ENCODE results near the gene DTX3.

DNA sequence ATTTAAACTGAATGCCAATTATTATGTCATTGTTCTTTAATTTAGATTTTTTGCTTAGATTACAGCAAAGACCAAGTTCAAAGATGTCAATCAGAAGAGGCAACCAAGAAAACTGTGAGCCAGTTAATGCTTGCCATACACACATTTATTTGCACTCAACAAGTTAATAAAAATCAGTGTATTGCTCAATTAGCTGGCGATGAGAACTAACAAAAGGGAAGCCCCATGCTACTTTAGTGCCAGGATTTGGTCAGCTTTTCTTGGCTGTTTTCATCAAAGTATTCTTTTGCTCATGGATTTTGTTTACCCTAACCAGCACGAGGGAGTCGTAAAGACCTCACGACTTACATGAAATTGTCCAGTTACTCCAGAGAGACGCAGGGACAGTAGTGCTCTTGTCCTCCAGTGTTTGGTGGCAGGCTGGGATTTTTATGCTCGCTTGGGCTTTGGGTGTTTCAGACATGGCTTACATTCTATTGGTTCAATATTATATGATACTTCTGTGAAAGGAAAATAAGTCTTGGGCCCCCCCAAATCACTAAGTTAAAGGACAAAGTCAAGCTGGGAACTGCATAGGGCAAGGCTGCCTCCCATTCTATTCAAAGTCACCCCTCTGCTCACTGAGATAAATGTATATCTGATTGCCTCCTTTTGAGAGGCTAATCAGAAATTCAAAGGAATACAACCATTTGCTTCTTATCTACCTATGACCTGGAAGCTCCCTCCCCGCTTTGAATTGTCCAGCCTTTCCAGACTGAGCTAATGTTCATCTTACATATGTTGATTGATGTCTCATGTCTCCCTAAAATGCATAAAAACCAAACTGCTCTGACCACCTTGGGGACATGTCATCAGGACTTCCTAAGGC, 35.8 kb downstream of the DTX3 start:
- TF ChIP-seq SUZ12 (IDR thresholded peaks at IDR 0.05; ENCODE audit: extremely low read depth, insufficient read depth, insufficient read length) (no peak), YY1 (IDR thresholded peaks at IDR 0.05; ENCODE audit: insufficient read depth, insufficient read length) (no peak)
